ENCODE measurements around the gene MFN2.

The MFN2 gene

DNA sequence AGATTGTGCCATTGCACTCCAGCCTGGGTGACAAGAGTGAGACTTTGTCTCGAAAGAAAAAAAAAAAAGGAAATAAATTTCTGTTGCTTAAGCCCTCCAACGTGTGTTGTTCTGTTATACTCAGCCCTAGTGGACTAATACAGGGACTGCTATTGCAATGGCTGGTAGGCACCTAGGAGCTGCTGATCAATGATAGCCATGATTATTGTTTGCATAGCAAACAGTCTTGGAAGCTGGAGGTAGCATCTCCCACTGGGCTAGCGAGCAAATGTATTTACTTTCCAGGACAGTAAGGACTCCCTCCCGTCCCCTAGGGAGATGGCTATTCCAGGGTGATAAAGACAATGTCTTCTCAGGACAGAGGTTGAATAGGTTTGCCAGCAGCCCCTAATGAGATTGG is 69.4 kb downstream of the MFN2 start:
- DNase-seq (ENCODE audit: low spot score), result peak; percentile 34

GRCh38 chr1:12051361-12051760 is 71.1 kb downstream of the MFN2 start:
- no peak for DNase-seq (ENCODE audit: low spot score)

DNA sequence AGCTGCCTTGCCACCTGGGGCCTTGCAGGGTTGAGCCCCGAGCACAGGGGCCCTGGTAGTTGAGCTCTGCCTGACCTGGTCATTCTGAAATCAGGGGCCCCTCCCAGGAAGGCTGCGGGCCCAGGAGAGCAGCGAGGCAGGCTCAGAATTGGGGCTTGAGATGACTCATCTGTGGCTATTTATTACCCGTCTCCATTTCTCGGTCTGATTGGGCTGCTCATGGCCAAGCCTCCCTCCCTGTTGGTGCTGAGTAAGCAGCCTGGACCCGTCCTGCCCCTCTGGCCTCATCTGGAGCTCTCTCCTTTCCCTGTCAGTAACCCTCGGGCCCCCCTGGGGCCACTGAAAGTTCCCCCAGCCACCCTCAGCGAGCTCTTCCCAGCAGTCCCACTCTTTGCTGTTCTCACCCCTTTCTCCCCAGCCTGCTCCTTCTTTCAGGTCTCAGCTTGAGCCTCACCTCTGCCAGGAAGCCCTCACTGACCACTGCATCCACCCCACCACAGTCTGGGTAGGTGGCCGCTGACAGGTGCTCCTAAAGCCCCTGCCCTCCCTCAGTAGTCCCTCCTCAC is 71.8 kb downstream of the MFN2 start:
- DNase-seq (ENCODE audit: low spot score), result peak; percentile 37

- DNase-seq (ENCODE audit: low spot score), result no peak
Observed at GRCh38 chr1:12052997-12053686, 72.9 kb downstream of the MFN2 start.

- no peak for DNase-seq (ENCODE audit: low spot score)
Observed at GRCh38 chr1:12053752-12054548, 73.7 kb downstream of the MFN2 start.

DNA sequence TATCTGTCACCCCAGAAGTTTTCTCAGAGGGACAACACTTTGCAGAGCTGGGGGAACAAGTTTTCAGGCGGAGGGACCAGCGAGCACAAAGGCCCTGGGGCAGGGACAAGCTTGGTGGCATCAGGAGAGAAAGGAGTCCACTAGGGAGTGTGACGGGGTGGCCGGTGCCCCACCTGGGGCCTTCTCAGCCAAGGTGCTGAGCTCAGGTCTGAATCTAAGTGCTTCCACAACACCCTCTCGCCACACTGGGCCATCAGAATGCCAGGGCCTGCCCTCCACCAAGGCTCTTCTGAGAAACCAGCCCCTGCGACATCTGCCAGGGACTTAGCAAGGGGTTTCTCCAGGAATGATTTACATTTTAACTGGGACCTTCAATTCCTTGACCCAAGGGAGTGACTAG is 75.0 kb downstream of the MFN2 start:
- DNase-seq (ENCODE audit: low spot score), result no peak

DNA sequence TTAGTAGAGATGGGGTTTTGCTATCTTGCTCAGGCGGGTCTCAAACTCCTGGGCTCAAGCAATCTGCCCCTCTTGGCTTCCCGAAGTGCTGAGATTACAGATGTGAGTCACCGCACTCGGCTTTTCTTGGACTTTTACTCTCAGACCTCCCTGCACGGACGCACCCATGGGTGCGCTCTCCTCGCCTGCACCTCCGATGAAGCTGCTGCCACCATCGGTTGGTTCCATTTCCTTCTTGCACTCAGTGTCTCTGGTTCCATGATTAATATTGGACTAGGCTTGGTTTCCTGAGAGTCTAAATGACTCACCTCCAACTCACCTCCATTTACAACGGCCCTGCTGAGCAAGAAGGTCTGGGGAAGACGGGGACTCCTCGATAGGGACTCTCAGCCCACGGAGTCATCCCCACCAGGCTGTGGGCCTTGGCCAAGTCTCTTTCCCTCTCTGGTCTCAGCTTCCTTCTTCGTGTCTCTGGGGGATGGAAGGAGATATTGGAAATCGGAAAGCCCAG is 76.1 kb downstream of the MFN2 start:
- DNase-seq (ENCODE audit: low spot score), result no peak

GRCh38 chr1:12057382-12057781 is 77.1 kb downstream of the MFN2 start:
- DNase-seq (ENCODE audit: low spot score), result no peak

DNA sequence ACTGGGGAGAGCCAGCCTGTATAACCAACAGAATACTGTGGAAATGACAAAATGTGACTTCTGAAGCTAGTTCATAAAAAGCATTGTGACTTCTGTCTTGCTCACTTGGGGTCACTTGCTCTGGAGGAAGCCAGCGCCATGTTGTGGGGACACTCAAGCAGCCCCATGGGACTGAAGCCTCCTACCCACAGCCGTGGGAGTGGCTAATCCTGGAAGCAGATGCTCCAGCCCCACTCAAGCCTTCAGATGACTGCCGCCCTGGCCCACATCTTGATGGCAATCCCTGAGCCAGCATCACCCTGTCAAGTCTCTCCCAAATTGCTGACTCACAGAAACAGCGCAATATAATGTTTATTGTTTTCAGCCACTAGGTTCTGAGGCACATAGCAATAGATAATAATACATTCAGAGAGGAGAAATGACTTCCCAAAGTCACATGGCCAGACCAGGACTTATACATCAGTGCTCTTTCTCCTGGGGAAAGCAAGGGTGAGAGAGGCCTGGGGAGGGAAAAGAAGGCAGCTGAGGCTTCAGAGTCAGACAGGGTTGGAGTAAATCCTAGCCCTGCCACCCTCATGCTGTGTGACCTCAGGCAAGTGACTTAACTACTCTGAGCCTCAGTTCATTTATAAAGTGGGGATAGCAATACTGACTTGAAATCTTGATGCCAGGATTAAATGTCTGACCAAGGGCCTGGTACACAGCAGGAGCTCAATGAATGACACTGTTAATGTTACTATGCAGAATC is 77.9 kb downstream of the MFN2 start:
- DNase-seq (ENCODE audit: low spot score), result no peak

GRCh38 chr1:12059226-12059625 is 79.0 kb downstream of the MFN2 start:
- DNase-seq (ENCODE audit: low spot score), result no peak

- no peak for DNase-seq (ENCODE audit: low spot score)
Observed at GRCh38 chr1:12059722-12060464, 79.6 kb downstream of the MFN2 start.

- DNase-seq (ENCODE audit: low spot score), result no peak
Observed at GRCh38 chr1:12060500-12060899, 80.3 kb downstream of the MFN2 start.

Measured in HuH-7 (cell line).